Measurements from ENCODE around the gene GCKR. TPM values are rescaled to one million over a fixed set of nuclear protein-coding genes. Genes with fewer than 3 reads are reported as not detected.
A peak's percentile ranks its signal among the peaks of the same experiment; 100 is the strongest.

Gene GCKR
- total RNA-seq, 1 experiment from 2014 or later, result 0.11 TPM

GRCh38 chr2:27520316-27520715 lies 23.7 kb downstream of the GCKR start:
- H2BK15ac ChIP-seq (ENCODE audit: low read depth, low read length), result no peak overlapping the region
- no peak overlapping the region for H2AFZ ChIP-seq (ENCODE audit: low read length)
- H2BK120ac ChIP-seq (ENCODE audit: low read depth, low read length, poor library complexity, severe bottlenecking), result no peak overlapping the region
- Mint-ChIP-seq H3K4me3 (no peak overlapping the region), H3K4me1 (0 out of 4 replicates have a peak, but pooled peaks cover 0 to 2% of the 10 kb centered on the region in 2 experiments), H3K9me3 (no peaks in the 10 kb centered on the region), H3K27ac (no peak overlapping the region), H3K36me3 (ENCODE audit: insufficient read depth in 1 of 3, low read depth in 3 of 3) (no peaks in the 10 kb centered on the region), H3K27me3 (ENCODE audit: low read depth) (peaks cover 9% of the 10 kb centered on the region)
- H4K5ac ChIP-seq (ENCODE audit: insufficient read length, low read depth, low read length), result no peak overlapping the region
- H3K27ac ChIP-seq (ENCODE audit: insufficient read length, low read depth, low read length), result no peak overlapping the region
- H3K9me3 ChIP-seq (ENCODE audit: control insufficient read depth, low read depth, low read length), result no peaks in the 10 kb centered on the region
- H3K4me2 ChIP-seq (ENCODE audit: insufficient read depth, insufficient read length, low read length), result no peak overlapping the region
- H4K91ac ChIP-seq (ENCODE audit: insufficient read length, low read depth, low read length), result no peak overlapping the region
- H3K23me2 ChIP-seq (ENCODE audit: insufficient read length, low read depth, low read length, poor library complexity, severe bottlenecking), result no peaks in the 10 kb centered on the region
- H2BK12ac ChIP-seq (ENCODE audit: insufficient read length, low read depth, low read length), result no peak overlapping the region
- H2BK5ac ChIP-seq (ENCODE audit: insufficient read length, low read length), result no peak overlapping the region
- H3K4me1 ChIP-seq (ENCODE audit: insufficient read depth, low read length), result no peaks in the 10 kb centered on the region
- no peak overlapping the region for H3K56ac ChIP-seq (ENCODE audit: insufficient read length, low read depth, low read length)
- no peak overlapping the region for H3K23ac ChIP-seq (ENCODE audit: insufficient read length, low read depth, low read length)
- DNase-seq, result no peak
- H2AK5ac ChIP-seq (ENCODE audit: insufficient read length, low read length), result no peak overlapping the region
- no peaks in the 10 kb centered on the region for H3K79me1 ChIP-seq (ENCODE audit: insufficient read depth, low read depth, low read length, poor library complexity, severe bottlenecking)
- peak overlapping the region; percentile 87 for H4K8ac ChIP-seq (replicated peaks; ENCODE audit: insufficient read length, low read depth, low read length)
- WGBS (ENCODE audit: extremely low coverage, insufficient read length, low lambda C conversion rate), result no CpG with 5 or more reads among the region's 2 CpGs
- H3T11ph ChIP-seq (ENCODE audit: low read length), result no peak overlapping the region
- H3K9ac ChIP-seq (ENCODE audit: extremely low read depth, insufficient read length, low read length), result no peak overlapping the region
- H3K27me3 ChIP-seq (ENCODE audit: insufficient read depth, low read length), result no peaks in the 10 kb centered on the region
- no peak overlapping the region for H3K18ac ChIP-seq (ENCODE audit: insufficient read length, low read depth, low read length)
- no peaks in the 10 kb centered on the region for H3K79me2 ChIP-seq (ENCODE audit: insufficient read depth, low read length)
- no peaks in the 10 kb centered on the region for H4K20me1 ChIP-seq (ENCODE audit: control insufficient read depth, insufficient read depth, insufficient read length)
- H2BK20ac ChIP-seq (ENCODE audit: low read depth, low read length, poor library complexity, severe bottlenecking), result no peak overlapping the region
- no peak for TF ChIP-seq CTCF (conservative IDR thresholded peaks at IDR 0.05)
- no peak overlapping the region for H3K14ac ChIP-seq (ENCODE audit: insufficient read depth, low read length)
- H3K4ac ChIP-seq (ENCODE audit: low read depth, low read length), result no peak overlapping the region

Data from H9 (cell line).